Smooth muscle cell (in vitro differentiated cells): Measurements from ENCODE around the gene SLC5A3. TPM values are rescaled to one million over a fixed set of nuclear protein-coding genes. Genes with fewer than 3 reads are reported as not detected.

Experiments
- DNase-seq: peaks from one replicate; lab custom pipeline; 2025; ENCODE audit not compliant: unreplicated experiment; lab: John Stamatoyannopoulos, UW
- H2AFZ ChIP-seq: fragments of 200-600 bp; sonication (generic); 2 replicates; pipeline ENCODE4 v1.6.0; 2016; ENCODE audit warnings: antibody characterized with exemption, low read depth, mild to moderate bottlenecking
- H3F3A ChIP-seq: fragments of 200-600 bp; sonication (generic); 2 replicates; pipeline ENCODE4 v1.6.0; 2017; ENCODE audit warnings: antibody characterized with exemption, low read depth
- H3K27ac ChIP-seq: fragments of 200-600 bp; sonication (generic); 2 replicates; pipeline ENCODE4 v1.5.1; 2016; ENCODE audit warnings: low read depth, mild to moderate bottlenecking
- H3K27me3 ChIP-seq: fragments of 200-600 bp; sonication (generic); 2 replicates; pipeline ENCODE4 v1.6.1; 2016; ENCODE audit warnings: low read depth, mild to moderate bottlenecking
- H3K36me3 ChIP-seq: fragments of 200-600 bp; sonication (generic); 2 replicates; pipeline ENCODE4 v1.5.1; 2016; ENCODE audit warnings: low read depth
- H3K4me1 ChIP-seq: fragments of 200-600 bp; sonication (generic); 2 replicates; pipeline ENCODE4 v1.5.1; 2016; ENCODE audit warnings: low read depth
- H3K4me2 ChIP-seq: fragments of 200-600 bp; sonication (generic); 2 replicates; pipeline ENCODE4 v1.6.0; 2016; ENCODE audit warnings: mild to moderate bottlenecking
- H3K4me3 ChIP-seq: fragments of 200-600 bp; sonication (generic); 2 replicates; pipeline ENCODE4 v1.5.1; 2016; ENCODE audit warnings: mild to moderate bottlenecking
- H3K79me2 ChIP-seq: fragments of 200-600 bp; sonication (generic); 2 replicates; pipeline ENCODE4 v1.6.0; 2016; ENCODE audit warnings: low read depth, mild to moderate bottlenecking
- H3K9ac ChIP-seq: fragments of 200-600 bp; sonication (generic); 2 replicates; pipeline ENCODE4 v1.6.0; 2016; ENCODE audit warnings: low read depth
- H3K9me3 ChIP-seq: fragments of 200-600 bp; sonication (generic); replicated peaks from 2 replicates; pipeline ENCODE4 v1.5.1; 2016; ENCODE audit warnings: low read depth
- H4K20me1 ChIP-seq: fragments of 200-600 bp; sonication (generic); 2 replicates; pipeline ENCODE4 v1.6.0; 2016; ENCODE audit warnings: low read depth
- CTCF ChIP-seq: fragments of 200-600 bp; sonication (generic); IDR thresholded peaks from 2 replicates; pipeline ENCODE4 v1.5.1; 2017; ENCODE audit warnings: borderline replicate concordance, mild to moderate bottlenecking, antibody characterized with exemption; ENCODE audit not compliant: insufficient read depth, poor library complexity, severe bottlenecking
- WGBS: methylation state at CpG from one replicate; pipeline ENCODE4 v1.1.7; 2016; ENCODE audit warnings: low lambda C conversion rate; 5-methylcytosine and 5-hydroxymethylcytosine counted together
- polyA plus RNA-seq: library from polyadenylated mRNA; unstranded; fragments of >200 nt; fragmentation: Nextera tagmentation; extraction: Ambion mirVana; gene quantifications from 2 replicates; pipeline ENCODE4 v1.2.1, GENCODE V29; 2016
- total RNA-seq: library from RNA; depleted of rRNA; stranded (reverse); fragments of >200 nt; gene quantifications from 2 replicates; pipeline ENCODE4 v1.2.3, GENCODE V29; 2014

The SLC5A3 gene
- total and polyA plus RNA-seq, 2 experiments from 2014 or later = 2.0 to 24.6 TPM

GRCh38 chr21:34039678-34040382 lies 33.5 kb upstream of the SLC5A3 start:
- no peak overlapping the region for H3K9ac ChIP-seq
- no peak overlapping the region for H2AFZ ChIP-seq
- H3K9me3 ChIP-seq = no peaks in the 10 kb centered on the region
- no peak overlapping the region for H3K4me3 ChIP-seq
- DNase-seq = no peak
- no peak overlapping the region for H3K4me2 ChIP-seq
- no peak for TF ChIP-seq CTCF
- H3K4me1 ChIP-seq = peaks cover 2% of the 10 kb centered on the region
- no peaks in the 10 kb centered on the region for H3K27me3 ChIP-seq
- H4K20me1 ChIP-seq = no peaks in the 10 kb centered on the region
- H3F3A ChIP-seq = peaks cover 2% of the 10 kb centered on the region
- H3K27ac ChIP-seq = no peak overlapping the region
- no peaks in the 10 kb centered on the region for H3K79me2 ChIP-seq
- H3K36me3 ChIP-seq = no peaks in the 10 kb centered on the region
- 80% methylated on average over 10 of the region's 10 CpGs for WGBS

- WGBS = 88% methylated on average over 1 of the region's 1 CpG
- no peak overlapping the region for H2AFZ ChIP-seq
Measured at GRCh38 chr21:34042735-34043134, 30.6 kb upstream of the SLC5A3 start.

GRCh38 chr21:34043333-34043732 lies 30.0 kb upstream of the SLC5A3 start:
- no peaks in the 10 kb centered on the region for H3K9me3 ChIP-seq
- no peaks in the 10 kb centered on the region for H3K27me3 ChIP-seq
- 89% methylated on average over 4 of the region's 4 CpGs for WGBS
- H3K4me3 ChIP-seq = no peak overlapping the region
- no peaks in the 10 kb centered on the region for H3K36me3 ChIP-seq
- H3K9ac ChIP-seq = no peak overlapping the region
- H3K27ac ChIP-seq = no peak overlapping the region
- H3K4me2 ChIP-seq = no peak overlapping the region
- no peaks in the 10 kb centered on the region for H3F3A ChIP-seq
- H4K20me1 ChIP-seq = no peaks in the 10 kb centered on the region
- no peaks in the 10 kb centered on the region for H3K4me1 ChIP-seq
- TF ChIP-seq CTCF = no peak
- no peaks in the 10 kb centered on the region for H3K79me2 ChIP-seq
- DNase-seq = no peak
- H2AFZ ChIP-seq = no peak overlapping the region

More at GRCh38 chr21:34042735-34043134, 30.6 kb upstream of the SLC5A3 start:
- H3K4me1 ChIP-seq = no peaks in the 10 kb centered on the region
- no peak overlapping the region for H3K4me3 ChIP-seq
- no peaks in the 10 kb centered on the region for H4K20me1 ChIP-seq
- no peaks in the 10 kb centered on the region for H3K27me3 ChIP-seq
- no peak for TF ChIP-seq CTCF
- H3F3A ChIP-seq = peaks cover under 1% of the 10 kb centered on the region
- no peaks in the 10 kb centered on the region for H3K36me3 ChIP-seq
- H3K4me2 ChIP-seq = no peak overlapping the region
- H3K79me2 ChIP-seq = no peaks in the 10 kb centered on the region
- no peaks in the 10 kb centered on the region for H3K9me3 ChIP-seq
- no peak overlapping the region for H3K27ac ChIP-seq
- no peak for DNase-seq
- H3K9ac ChIP-seq = no peak overlapping the region

GRCh38 chr21:34046917-34047316 lies 26.5 kb upstream of the SLC5A3 start:
- Histone ChIP-seq H3K4me3 (no peak overlapping the region), H3K27ac (no peak overlapping the region), H3K9me3 (no peaks in the 10 kb centered on the region), H2AFZ (no peak overlapping the region), H3F3A (no peaks in the 10 kb centered on the region), H3K9ac (no peak overlapping the region), H3K4me1 (no peaks in the 10 kb centered on the region), H4K20me1 (no peaks in the 10 kb centered on the region), H3K4me2 (no peak overlapping the region), H3K27me3 (no peaks in the 10 kb centered on the region), H3K36me3 (no peaks in the 10 kb centered on the region), H3K79me2 (no peaks in the 10 kb centered on the region)
- whole genome bisulfite sequencing = 97% methylated on average over 6 of the region's 6 CpGs
- no peak for TF ChIP-seq CTCF
- DNase-seq = no peak
